Type B pancreatic cell (in vitro differentiated cells): ENCODE results near the gene ARIH2. TPM values are rescaled to one million over a fixed set of nuclear protein-coding genes. Genes with fewer than 3 reads are reported as not detected.
A peak's percentile ranks its signal among the peaks of the same experiment; 100 is the strongest.

Source experiments
- DNase-seq: peaks from one replicate; pipeline ENCODE4 v3.0.0; 2021; ENCODE audit warnings: mixed read lengths; ENCODE audit not compliant: unreplicated experiment; ENCODE audit errors: extremely low spot score
- H3K27ac Mint-ChIP-seq: 2 replicates; pipeline ENCODE4 v1.8.0; 2021; ENCODE audit warnings: mild to moderate bottlenecking, mixed read lengths
- H3K27me3 Mint-ChIP-seq: 2 replicates; pipeline ENCODE4 v1.8.0; 2021; ENCODE audit warnings: mixed read lengths
- H3K36me3 Mint-ChIP-seq: 2 replicates; pipeline ENCODE4 v1.8.0; 2021; ENCODE audit warnings: mixed read lengths
- H3K4me1 Mint-ChIP-seq: one replicate; pipeline ENCODE4 v1.8.0; 2021; ENCODE audit warnings: mixed read lengths; ENCODE audit not compliant: unreplicated experiment
- H3K4me3 Mint-ChIP-seq: 2 replicates; pipeline ENCODE4 v1.8.0; 2021; ENCODE audit warnings: mild to moderate bottlenecking, mixed read lengths
- H3K9me3 Mint-ChIP-seq: 2 replicates; pipeline ENCODE4 v1.8.0; 2021; ENCODE audit warnings: mixed read lengths
- CTCF ChIP-seq: fragments of 200-600 bp; sonication (generic); conservative IDR thresholded peaks from 2 replicates; pipeline ENCODE4 v1.5.0; 2021; ENCODE audit warnings: antibody characterized with exemption, mild to moderate bottlenecking
- total RNA-seq: library from RNA; stranded (reverse); gene quantifications from 2 replicates; pipeline ENCODE4 v1.2.1, GENCODE V29; 2021; ENCODE audit warnings: low replicate concordance

The ARIH2 gene
- total RNA-seq, 1 donor from 2014 or later, result 84.4 TPM

- DNase-seq, result no peak
- TF ChIP-seq CTCF, result no peak
- Mint-ChIP-seq H3K4me3 (no peak overlapping the region), H3K27me3 (no peaks in the 10 kb centered on the region), H3K27ac (no peak overlapping the region), H3K4me1 (peaks cover 6% of the 10 kb centered on the region), H3K36me3 (no peaks in the 10 kb centered on the region), H3K9me3 (no peaks in the 10 kb centered on the region)
Observed at GRCh38 chr3:48997714-48998637, 79.3 kb downstream of the ARIH2 start.

GRCh38 chr3:48999085-48999858 lies 80.6 kb downstream of the ARIH2 start:
- Mint-ChIP-seq H3K9me3 (no peaks in the 10 kb centered on the region), H3K4me1 (peaks cover 6% of the 10 kb centered on the region), H3K27me3 (no peaks in the 10 kb centered on the region), H3K4me3 (no peak overlapping the region), H3K27ac (peak overlapping the region; percentile 83), H3K36me3 (no peaks in the 10 kb centered on the region)
- TF ChIP-seq CTCF, result no peak
- DNase-seq, result no peak

DNA sequence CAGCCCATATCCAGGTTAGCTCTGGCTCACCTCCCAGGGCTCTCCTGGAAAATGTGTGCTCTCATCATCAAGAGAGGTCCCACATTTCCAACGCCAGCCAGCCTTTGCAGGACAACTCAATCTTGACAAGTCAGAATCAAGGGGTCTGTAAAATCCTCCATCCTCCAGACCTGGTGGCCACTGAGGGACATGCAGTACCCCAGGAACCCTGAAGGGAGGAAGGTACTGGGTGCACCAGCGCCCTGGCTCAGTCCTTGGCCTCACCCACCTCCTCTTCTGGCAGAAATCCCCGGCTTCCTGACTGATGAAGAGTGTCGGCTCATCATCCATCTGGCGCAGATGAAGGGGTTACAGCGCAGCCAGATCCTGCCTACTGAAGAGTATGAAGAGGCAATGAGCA lies 82.5 kb downstream of the ARIH2 start:
- no peaks in the 10 kb centered on the region for H3K9me3 Mint-ChIP-seq
- H3K4me1 Mint-ChIP-seq, result peaks cover 6% of the 10 kb centered on the region
- TF ChIP-seq CTCF, result peak; percentile 22
- no peak overlapping the region for H3K4me3 Mint-ChIP-seq
- no peak for DNase-seq
- H3K36me3 Mint-ChIP-seq, result no peaks in the 10 kb centered on the region
- no peaks in the 10 kb centered on the region for H3K27me3 Mint-ChIP-seq
- no peak overlapping the region for H3K27ac Mint-ChIP-seq

DNA sequence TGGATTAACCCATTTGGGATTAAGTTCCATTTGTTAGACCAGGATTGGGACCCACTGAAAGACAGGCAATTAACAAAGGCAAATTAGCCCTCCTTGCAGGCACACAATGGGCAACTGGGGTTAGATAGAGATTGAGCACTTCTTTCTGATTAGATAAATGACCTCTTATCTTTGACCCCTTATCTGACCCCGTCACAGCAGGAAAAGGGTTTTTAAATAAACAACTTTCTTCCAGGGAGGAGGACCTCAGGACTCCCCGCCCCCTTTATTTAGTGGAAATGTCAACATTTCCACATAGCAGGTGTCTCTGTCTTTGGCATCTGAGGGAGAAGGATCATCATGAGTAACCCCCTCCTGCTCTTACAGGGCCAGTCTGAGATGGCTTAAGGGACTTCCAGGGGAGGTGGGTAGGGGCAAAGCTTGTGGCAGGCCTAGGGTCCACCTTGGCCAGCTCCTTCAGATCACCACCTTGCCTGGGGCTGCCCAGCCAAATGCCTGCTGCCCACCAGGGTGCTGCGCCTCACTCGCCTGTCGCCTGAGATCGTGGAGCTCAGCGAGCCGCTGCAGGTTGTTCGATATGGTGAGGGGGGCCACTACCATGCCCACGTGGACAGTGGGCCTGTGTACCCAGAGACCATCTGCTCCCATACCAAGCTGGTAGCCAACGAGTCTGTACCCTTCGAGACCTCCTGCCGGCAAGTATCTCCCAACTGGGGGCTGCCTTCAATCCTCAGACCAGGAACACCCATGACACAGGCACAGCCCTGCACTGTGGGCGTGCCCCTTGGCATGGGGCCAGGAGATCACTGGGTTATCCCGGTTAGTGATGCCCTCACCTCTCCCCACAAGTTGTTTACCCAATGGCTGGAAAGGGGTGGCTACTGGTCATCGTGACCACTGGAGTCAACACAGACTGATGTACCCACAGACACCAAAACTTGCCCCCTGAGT lies 86.0 kb downstream of the ARIH2 start:
- H3K27ac Mint-ChIP-seq, result peak overlapping the region; percentile 23
- no peaks in the 10 kb centered on the region for H3K27me3 Mint-ChIP-seq

More for the DNA sequence above, 86.0 kb downstream of the ARIH2 start:
- no peak for TF ChIP-seq CTCF
- H3K9me3 Mint-ChIP-seq, result no peaks in the 10 kb centered on the region
- H3K36me3 Mint-ChIP-seq, result peaks cover 11% of the 10 kb centered on the region
- DNase-seq, result no peak
- H3K4me1 Mint-ChIP-seq, result peaks cover 22% of the 10 kb centered on the region
- H3K4me3 Mint-ChIP-seq, result no peak overlapping the region
